SK-N-MC (cell line): Measurements from ENCODE around the gene JMJD7.
"Not testable (repeated sequence)": the region's sequence is repeated elsewhere in the genome, so short reads cannot be mapped to it uniquely, and the experiment has no call there.

Source experiments
- EZH2 ChIP-seq: fragments of 200-600 bp; sonication (generic); IDR thresholded peaks from one replicate; pipeline ENCODE4 v1.6.1; 2017; ENCODE audit warnings: antibody characterized with exemption
- POLR2AphosphoS5 ChIP-seq: IDR thresholded peaks from 2 replicates; pipeline ENCODE4 v1.6.1; 2012; ENCODE audit warnings: mild to moderate bottlenecking, low read depth, low read length, borderline replicate concordance

GRCh38 chr15:41831291-41831690, 3.4 kb downstream of the JMJD7 start:
- TF ChIP-seq EZH2, POLR2AphosphoS5: not testable (repeated sequence)
